Spinal cord (tissue), 10 donors: ENCODE results near the gene CPXM2. TPM values are rescaled to one million over a fixed set of nuclear protein-coding genes. Genes with fewer than 3 reads are reported as not detected.

Source experiments
- DNase-seq, 6 donors: peaks; one replicate each; pipeline versions ENCODE4 v3.0.0 to v3.0.0-alpha.2; 2013 to 2015; ENCODE audit warnings: low spot score in 6 of 6, low read depth in 4 of 6
- H3K27ac ChIP-seq: one replicate; pipeline ENCODE4 v1.5.1; 2013; ENCODE audit warnings: low read depth, low read length, control low read depth
- H3K27me3 ChIP-seq: one replicate; pipeline ENCODE4 v1.6.1; 2013; ENCODE audit warnings: low read length; ENCODE audit not compliant: control insufficient read depth, insufficient read depth
- H3K36me3 ChIP-seq: one replicate; pipeline ENCODE4 v1.6.1; 2013; ENCODE audit warnings: low read length; ENCODE audit not compliant: control insufficient read depth, insufficient read depth
- H3K4me1 ChIP-seq: one replicate; pipeline ENCODE4 v1.6.1; 2013; ENCODE audit warnings: low read length; ENCODE audit not compliant: control insufficient read depth, insufficient read depth
- H3K4me3 ChIP-seq: one replicate; pipeline ENCODE4 v1.5.1; 2013; ENCODE audit warnings: low read depth, low read length, control low read depth
- H3K9me3 ChIP-seq: one replicate; pipeline ENCODE4 v1.6.1; 2013; ENCODE audit warnings: low read length; ENCODE audit not compliant: control insufficient read depth, insufficient read depth
- WGBS: methylation state at CpG from one replicate; pipeline ENCODE4 v1.1.5; 2013; ENCODE audit warnings: missing lambda C conversion rate; ENCODE audit not compliant: insufficient coverage; 5-methylcytosine and 5-hydroxymethylcytosine counted together
- polyA plus RNA-seq, 2 donors: library from polyadenylated mRNA; unstranded; fragments of 120-200 nt; gene quantifications; one replicate each; pipeline ENCODE4 v1.2.1, GENCODE V29; 2013; ENCODE audit not compliant: insufficient read length in 2 of 2
- total RNA-seq, 2 donors: library from RNA; depleted of rRNA in 1 of 2; stranded (reverse); fragments of 120-200 nt in 1 of 2; fragments of >200 nt in 1 of 2; gene quantifications; one replicate each; pipeline versions ENCODE4 v1.2.3 to v1.2.4, GENCODE V29; 2013 to 2014
- donor health status: healthy.

The CPXM2 gene
- total and polyA plus RNA-seq, 4 donors: 12.7 to 29.3 (median 25.0) TPM

DNA sequence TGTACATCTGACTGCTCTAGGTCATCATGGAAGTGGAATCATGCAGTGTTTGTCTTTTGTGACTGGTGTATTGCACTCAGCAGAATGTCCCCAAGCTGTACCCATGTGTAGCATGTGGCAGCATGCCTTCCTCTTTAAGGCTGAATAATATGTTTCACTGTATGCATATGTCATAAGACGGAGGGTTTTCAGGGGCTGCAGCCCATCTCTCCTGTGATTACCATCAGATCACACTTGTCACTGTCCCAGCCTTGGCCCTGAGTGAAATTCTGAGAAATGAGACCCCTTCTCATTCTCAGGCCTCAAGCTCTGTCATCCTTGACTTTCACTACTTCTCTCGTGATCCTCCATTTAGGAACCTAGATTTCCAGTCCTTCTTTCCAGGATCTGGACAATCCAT, 50.0 kb downstream of the CPXM2 start:
- H3K36me3 ChIP-seq: no peaks in the 10 kb centered on the region
- no peaks in the 10 kb centered on the region for H3K9me3 ChIP-seq
- 82% methylated on average over 2 of the region's 2 CpGs for WGBS
- H3K4me3 ChIP-seq: no peak overlapping the region
- DNase-seq: no peak
- no peaks in the 10 kb centered on the region for H3K27me3 ChIP-seq
- H3K4me1 ChIP-seq: no peaks in the 10 kb centered on the region
- H3K27ac ChIP-seq: no peak overlapping the region

DNA sequence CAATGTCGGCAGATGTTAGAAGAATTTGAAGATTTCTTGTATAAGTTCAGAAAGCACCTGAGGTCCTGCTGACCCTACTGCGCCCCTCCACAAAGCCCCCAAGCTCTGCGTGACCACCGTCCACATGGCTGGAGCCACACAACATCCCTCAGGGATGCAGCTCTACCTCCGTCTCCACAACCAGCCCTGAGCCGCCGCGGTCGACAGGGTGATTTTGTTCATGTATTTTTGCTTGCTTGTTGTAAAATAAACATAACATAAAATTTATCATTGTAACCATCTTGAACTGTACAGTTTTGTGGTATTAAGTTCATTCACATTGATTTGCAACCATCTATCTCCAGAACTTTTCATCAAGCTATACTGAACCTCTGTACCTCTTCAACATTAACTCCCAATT, 50.5 kb downstream of the CPXM2 start:
- Histone ChIP-seq H3K36me3 (no peaks in the 10 kb centered on the region), H3K4me3 (no peak overlapping the region), H3K9me3 (no peaks in the 10 kb centered on the region), H3K27ac (no peak overlapping the region), H3K27me3 (no peaks in the 10 kb centered on the region), H3K4me1 (no peaks in the 10 kb centered on the region)
- DNase-seq: no peak
- 50% methylated on average over 2 of the region's 9 CpGs for whole genome bisulfite sequencing

DNA sequence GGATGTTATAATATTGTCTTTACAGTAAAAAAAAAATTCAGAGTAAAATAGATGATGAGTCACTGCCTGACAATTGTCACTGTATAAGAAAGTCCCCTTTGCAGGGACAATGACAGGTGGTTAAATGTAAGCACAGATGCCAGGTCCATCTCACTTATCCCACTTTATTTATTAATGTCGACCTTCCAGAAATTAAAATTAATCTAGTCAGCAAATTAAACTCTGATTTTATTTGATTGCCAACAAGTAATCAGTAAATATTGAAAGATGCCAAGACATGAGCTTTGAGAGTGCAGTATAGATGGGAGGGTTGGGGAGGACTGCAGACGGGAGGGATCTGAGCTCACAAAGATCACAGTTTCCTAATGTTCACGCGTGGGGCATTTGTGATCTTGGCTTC, 50.9 kb downstream of the CPXM2 start:
- Histone ChIP-seq H3K4me1 (peaks cover 2% of the 10 kb centered on the region), H3K4me3 (no peak overlapping the region), H3K27me3 (no peaks in the 10 kb centered on the region), H3K36me3 (no peaks in the 10 kb centered on the region), H3K27ac (no peak overlapping the region), H3K9me3 (no peaks in the 10 kb centered on the region)
- 80% methylated on average over 1 of the region's 4 CpGs for WGBS
- DNase-seq: no peak

DNA sequence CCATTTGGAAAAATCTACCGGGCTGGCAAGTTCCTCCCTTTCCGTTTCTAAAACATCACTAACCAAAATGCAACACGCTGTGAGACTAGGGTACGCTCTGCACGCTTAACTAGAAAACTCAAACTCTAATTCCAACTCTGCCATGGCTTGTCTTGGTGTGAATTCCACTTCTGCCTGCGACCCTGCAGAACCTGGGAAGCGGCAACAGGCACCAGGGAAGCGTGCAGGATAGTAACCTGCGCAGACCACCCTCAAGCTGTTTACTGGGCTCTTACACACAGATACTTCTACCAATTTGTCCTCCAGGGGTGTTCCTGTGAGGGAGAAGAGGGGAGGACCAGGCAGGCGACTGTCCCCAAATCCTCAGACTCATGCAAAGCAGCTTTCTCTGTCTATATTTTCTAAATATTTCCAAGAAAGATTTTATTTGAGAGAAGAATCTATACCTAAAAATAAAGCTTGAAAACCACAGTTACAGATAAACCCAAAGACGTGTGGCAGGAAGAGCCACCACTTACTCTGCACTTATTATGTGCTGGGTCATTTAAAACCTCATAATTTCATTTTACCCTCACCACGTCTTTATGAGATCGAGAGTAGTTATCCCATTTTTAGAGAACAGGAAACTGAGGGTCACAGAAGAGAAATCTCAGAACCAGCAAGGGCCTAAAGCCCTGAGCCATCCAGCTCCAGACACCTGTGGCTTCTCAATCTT, 52.9 kb downstream of the CPXM2 start:
- no peak overlapping the region for H3K27ac ChIP-seq
- H3K36me3 ChIP-seq: no peaks in the 10 kb centered on the region
- H3K4me3 ChIP-seq: no peak overlapping the region
- peaks cover 5% of the 10 kb centered on the region for H3K4me1 ChIP-seq
- WGBS: 93% methylated on average over 6 of the region's 13 CpGs
- H3K9me3 ChIP-seq: no peaks in the 10 kb centered on the region
- DNase-seq: no peak
- no peaks in the 10 kb centered on the region for H3K27me3 ChIP-seq

- Histone ChIP-seq H3K36me3 (no peaks in the 10 kb centered on the region), H3K9me3 (no peaks in the 10 kb centered on the region), H3K27ac (no peak overlapping the region), H3K27me3 (no peaks in the 10 kb centered on the region), H3K4me3 (no peak overlapping the region), H3K4me1 (peaks cover 5% of the 10 kb centered on the region)
- DNase-seq: peak in 1 of 6 donors; percentile 55
- 94% methylated on average over 4 of the region's 6 CpGs for WGBS
Measured at GRCh38 chr10:123837756-123838155, 53.9 kb downstream of the CPXM2 start.

DNA sequence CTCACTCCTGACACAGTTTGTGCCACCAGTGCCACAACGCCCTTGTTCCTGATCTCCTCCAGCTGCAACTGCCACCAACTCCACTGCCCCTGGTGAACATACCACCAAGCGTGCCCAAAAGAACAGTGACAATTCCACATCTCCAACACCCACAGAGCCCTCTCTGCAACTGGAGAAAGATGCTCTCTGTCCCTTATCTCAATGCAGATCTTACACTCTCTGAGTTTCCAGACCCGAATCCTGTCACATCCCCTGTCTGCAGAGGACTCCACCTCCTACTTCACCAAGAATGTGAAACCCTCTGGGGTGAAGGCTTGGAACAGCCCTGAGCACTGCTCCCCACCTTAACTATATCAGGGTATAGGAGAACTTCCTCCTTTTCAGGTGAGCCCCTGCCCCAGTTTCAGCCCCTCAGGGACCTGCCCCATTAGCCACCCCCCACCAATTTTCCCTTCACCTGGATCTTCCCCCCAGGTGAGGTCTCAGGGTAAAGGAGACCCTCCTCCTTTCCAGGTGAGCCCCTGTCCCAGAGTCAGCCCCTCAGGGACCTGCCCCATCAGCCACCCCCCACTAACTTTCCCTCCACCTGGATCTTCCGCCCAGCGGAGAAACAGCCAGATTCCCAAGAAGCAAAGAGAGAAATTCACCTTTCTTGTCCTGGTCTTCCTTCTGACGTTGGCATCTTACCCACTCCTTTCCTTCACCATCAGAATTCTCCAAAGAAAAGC, 55.0 kb downstream of the CPXM2 start:
- no peaks in the 10 kb centered on the region for H3K27me3 ChIP-seq
- no peak for DNase-seq
- H3K4me1 ChIP-seq: peaks cover 5% of the 10 kb centered on the region
- no peaks in the 10 kb centered on the region for H3K36me3 ChIP-seq
- no peaks in the 10 kb centered on the region for H3K9me3 ChIP-seq
- WGBS: 79% methylated on average over 6 of the region's 6 CpGs
- no peak overlapping the region for H3K27ac ChIP-seq
- no peak overlapping the region for H3K4me3 ChIP-seq

DNA sequence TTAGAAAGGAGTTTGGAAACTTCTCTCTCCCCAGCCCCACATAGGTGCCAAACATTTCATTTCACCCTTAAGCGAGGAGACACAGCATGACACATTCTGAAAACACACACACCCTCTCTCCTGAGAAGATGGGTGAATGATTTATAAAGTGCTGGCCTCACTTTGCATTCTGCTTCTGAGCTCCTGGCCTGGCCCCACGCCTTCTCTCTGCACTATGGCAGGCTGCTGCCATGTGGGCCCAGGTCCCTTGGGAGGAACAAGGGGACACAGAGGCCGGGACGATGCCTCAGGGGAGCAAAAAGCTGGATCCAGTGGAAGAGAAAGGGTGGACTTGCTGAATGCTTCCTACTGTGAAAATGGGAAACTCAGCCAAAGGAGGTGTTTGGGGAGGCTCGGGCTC, 56.0 kb downstream of the CPXM2 start:
- peak in 1 of 6 donors; percentile 16 for DNase-seq
- Histone ChIP-seq H3K4me3 (no peak overlapping the region), H3K27ac (no peak overlapping the region), H3K9me3 (no peaks in the 10 kb centered on the region), H3K27me3 (no peaks in the 10 kb centered on the region), H3K36me3 (no peaks in the 10 kb centered on the region), H3K4me1 (peaks cover 5% of the 10 kb centered on the region)
- WGBS: 83% methylated on average over 3 of the region's 5 CpGs

DNA sequence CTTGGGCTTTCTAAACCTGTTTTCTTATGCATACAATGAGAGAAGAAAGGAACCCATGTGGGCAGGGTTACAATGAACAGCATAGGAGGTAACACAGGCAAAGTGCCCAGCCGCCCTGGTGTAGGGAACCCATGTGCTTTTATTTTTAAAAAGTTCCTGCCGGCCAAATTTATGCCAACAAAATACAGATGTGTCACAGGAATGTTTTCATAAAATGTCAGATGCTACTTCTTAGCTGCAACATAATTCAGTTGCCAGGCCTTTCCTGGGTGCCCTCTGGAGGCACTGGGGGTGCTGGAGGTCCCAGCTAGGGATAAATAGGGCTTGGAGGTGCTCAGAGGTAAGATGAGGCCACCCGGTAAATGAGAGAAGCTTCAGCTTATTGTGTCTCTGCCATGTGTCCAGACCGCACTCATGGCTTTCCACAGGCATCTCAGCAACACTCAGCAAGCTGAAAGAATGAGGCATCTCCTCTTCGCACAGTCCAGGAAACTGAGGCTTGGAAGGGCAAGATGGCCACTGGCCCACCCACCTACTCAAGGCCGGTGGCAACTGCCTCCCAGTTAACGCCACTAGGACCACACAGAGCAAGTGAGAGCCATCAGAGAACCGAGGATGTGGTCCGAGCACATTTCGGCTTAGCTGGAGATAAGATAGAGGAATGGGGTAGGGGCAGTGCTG, 58.3 kb downstream of the CPXM2 start:
- no peaks in the 10 kb centered on the region for H3K36me3 ChIP-seq
- no peaks in the 10 kb centered on the region for H3K27me3 ChIP-seq
- no peak overlapping the region for H3K4me3 ChIP-seq
- WGBS: 73% methylated on average over 6 of the region's 10 CpGs
- H3K27ac ChIP-seq: no peak overlapping the region
- no peak for DNase-seq
- no peaks in the 10 kb centered on the region for H3K9me3 ChIP-seq
- peaks cover 5% of the 10 kb centered on the region for H3K4me1 ChIP-seq

- no peaks in the 10 kb centered on the region for H3K27me3 ChIP-seq
- WGBS: 78% methylated on average over 2 of the region's 3 CpGs
- no peak overlapping the region for H3K4me3 ChIP-seq
- no peak for DNase-seq
- H3K27ac ChIP-seq: no peak overlapping the region
- H3K9me3 ChIP-seq: no peaks in the 10 kb centered on the region
- no peaks in the 10 kb centered on the region for H3K36me3 ChIP-seq
- H3K4me1 ChIP-seq: peaks cover 5% of the 10 kb centered on the region
Measured at GRCh38 chr10:123831259-123831658, 60.3 kb downstream of the CPXM2 start.
